ENCODE measurements around the gene ARVCF. TPM values are rescaled to one million over a fixed set of nuclear protein-coding genes. Genes with fewer than 3 reads are reported as not detected.

ARVCF gene
- total RNA-seq, 1 experiment from 2014 or later, result 3.0 TPM

GRCh38 chr22:20011993-20012740, 4.5 kb downstream of the ARVCF start:
- H3K9me3 ChIP-seq (replicated peaks), result no peaks in the 10 kb centered on the region
- H3K27me3 ChIP-seq (replicated peaks), result peaks cover 16% of the 10 kb centered on the region
- H3K27ac ChIP-seq, result no peak overlapping the region
- no peaks in the 10 kb centered on the region for H3K36me3 ChIP-seq
- H3K4me3 ChIP-seq, result no peak overlapping the region
- peaks cover 14% of the 10 kb centered on the region for H3K4me1 ChIP-seq (replicated peaks)
- DNase-seq (ENCODE audit: low read depth in 1 of 2, low spot score in 2 of 2), result no peak

DNA sequence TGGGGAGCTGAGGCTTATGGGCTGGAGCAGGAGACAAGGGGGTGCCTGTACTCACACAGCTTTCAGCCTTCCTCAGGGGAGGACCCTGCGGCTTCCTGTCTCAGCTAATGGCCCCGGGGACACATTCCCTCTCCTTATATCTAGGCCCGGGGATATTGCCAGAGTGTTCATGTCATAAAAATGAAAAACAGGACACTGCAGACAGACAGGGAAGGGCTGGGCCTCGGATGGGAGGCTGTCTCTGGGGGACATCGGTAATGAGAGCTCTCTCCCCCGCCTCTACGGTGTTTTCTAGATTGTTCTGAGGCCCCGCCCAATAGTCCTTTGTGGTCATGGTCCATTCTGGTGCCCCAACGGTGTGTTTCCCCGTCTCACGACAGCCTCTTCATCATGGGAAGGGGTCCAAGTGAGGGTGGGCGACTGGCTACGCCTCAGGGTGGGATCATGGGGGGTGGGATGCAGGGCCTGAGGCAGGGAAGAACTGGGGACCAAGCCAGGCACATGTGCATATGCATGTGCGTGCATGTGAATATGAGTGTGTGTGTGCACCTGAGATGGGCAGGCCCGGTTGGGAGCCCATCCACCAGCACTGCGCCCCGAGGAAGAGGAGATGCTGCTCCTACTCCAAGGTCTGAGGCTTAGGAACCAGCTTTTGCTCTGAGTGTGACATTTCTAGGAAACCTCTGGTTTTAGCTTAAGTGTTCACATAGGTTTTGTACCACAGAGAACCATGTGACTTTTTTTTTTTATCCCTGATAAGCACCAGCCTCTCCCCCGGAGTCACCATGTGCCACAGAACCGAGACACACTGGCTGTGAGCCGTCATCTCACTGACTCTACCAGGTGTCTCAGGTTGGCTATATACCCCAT, 5.3 kb downstream of the ARVCF start:
- no peak for DNase-seq (ENCODE audit: low read depth in 1 of 2, low spot score in 2 of 2)
- no peak overlapping the region for H3K4me3 ChIP-seq
- H3K27ac ChIP-seq, result no peak overlapping the region
- no peaks in the 10 kb centered on the region for H3K36me3 ChIP-seq
- peaks cover 13% of the 10 kb centered on the region for H3K27me3 ChIP-seq (replicated peaks)
- H3K9me3 ChIP-seq (replicated peaks), result no peaks in the 10 kb centered on the region
- peaks cover 6% of the 10 kb centered on the region for H3K4me1 ChIP-seq (replicated peaks)

- peaks cover 5% of the 10 kb centered on the region for H3K27me3 ChIP-seq (replicated peaks)
- no peak overlapping the region for H3K4me3 ChIP-seq
- H3K27ac ChIP-seq, result no peak overlapping the region
- H3K9me3 ChIP-seq (replicated peaks), result no peaks in the 10 kb centered on the region
- H3K4me1 ChIP-seq (replicated peaks), result no peaks in the 10 kb centered on the region
- DNase-seq (ENCODE audit: low read depth in 1 of 2, low spot score in 2 of 2), result no peak
- no peaks in the 10 kb centered on the region for H3K36me3 ChIP-seq
These were observed 6.1 kb downstream of the ARVCF start for GRCh38 chr22:20010307-20011122.

GRCh38 chr22:20009582-20010306, 6.9 kb downstream of the ARVCF start:
- H3K27ac ChIP-seq, result no peak overlapping the region
- H3K4me1 ChIP-seq (replicated peaks), result no peaks in the 10 kb centered on the region
- no peaks in the 10 kb centered on the region for H3K9me3 ChIP-seq (replicated peaks)
- H3K36me3 ChIP-seq, result no peaks in the 10 kb centered on the region
- H3K27me3 ChIP-seq (replicated peaks), result no peaks in the 10 kb centered on the region; the same call in 1 of the 2 replicates
- DNase-seq (ENCODE audit: low read depth in 1 of 2, low spot score in 2 of 2), result no peak
- H3K4me3 ChIP-seq, result no peak overlapping the region

DNA sequence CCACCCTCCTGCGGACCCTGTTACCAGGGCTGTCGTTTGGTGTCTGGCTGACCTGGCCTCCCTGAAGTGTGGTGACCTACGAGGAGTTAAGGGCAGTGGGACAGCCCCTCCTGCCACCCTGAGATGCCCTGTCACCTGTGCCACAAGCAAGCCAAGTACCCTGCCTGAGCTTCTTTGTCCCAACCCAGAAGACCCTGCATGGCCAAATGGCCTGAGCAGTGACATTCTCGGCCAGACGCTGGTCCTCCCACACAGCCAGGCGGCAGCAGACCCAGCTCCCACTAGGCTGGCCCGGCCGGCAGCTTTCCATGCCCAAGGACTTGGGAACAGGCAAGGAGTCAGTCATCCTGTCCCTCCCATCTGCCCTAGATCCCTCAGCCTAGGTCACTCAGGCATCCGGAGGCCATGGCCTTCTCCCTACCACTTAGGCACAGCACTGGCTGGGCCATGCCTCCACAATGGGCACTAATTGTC, 7.6 kb downstream of the ARVCF start:
- Histone ChIP-seq H3K36me3 (no peaks in the 10 kb centered on the region), H3K4me3 (no peak overlapping the region), H3K27ac (no peak overlapping the region), H3K9me3 (replicated peaks) (no peaks in the 10 kb centered on the region), H3K27me3 (replicated peaks) (no peaks in the 10 kb centered on the region; the same call in 1 of the 2 replicates), H3K4me1 (replicated peaks) (no peaks in the 10 kb centered on the region)
- DNase-seq (ENCODE audit: low read depth in 1 of 2, low spot score in 2 of 2), result no peak

GRCh38 chr22:20008221-20008995, 8.2 kb downstream of the ARVCF start:
- no peaks in the 10 kb centered on the region for H3K4me1 ChIP-seq (replicated peaks)
- H3K4me3 ChIP-seq, result no peak overlapping the region
- H3K36me3 ChIP-seq, result no peaks in the 10 kb centered on the region
- H3K27me3 ChIP-seq (replicated peaks), result no peaks in the 10 kb centered on the region; the same call in 1 of the 2 replicates
- no peaks in the 10 kb centered on the region for H3K9me3 ChIP-seq (replicated peaks)
- H3K27ac ChIP-seq, result no peak overlapping the region
- no peak for DNase-seq (ENCODE audit: low read depth in 1 of 2, low spot score in 2 of 2)

DNA sequence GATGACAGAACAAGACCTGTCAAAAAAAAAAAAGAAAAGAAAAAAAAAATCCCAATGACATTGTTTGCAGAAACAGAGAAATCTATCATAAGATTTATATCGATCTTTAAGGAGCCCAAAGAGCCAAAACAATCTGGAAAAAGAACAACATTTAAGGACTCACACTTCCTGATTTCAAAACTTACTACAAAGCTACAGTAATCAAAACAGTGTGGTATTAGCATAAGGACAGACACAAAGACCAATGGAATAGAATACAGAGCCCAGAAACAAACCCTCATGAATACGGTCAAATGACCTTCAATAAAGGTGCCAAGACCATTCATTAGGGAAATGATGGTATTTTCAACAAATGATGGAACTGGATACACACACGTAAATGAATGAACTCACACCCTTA, 12.2 kb downstream of the ARVCF start:
- H3K9me3 ChIP-seq (replicated peaks), result no peaks in the 10 kb centered on the region
- no peaks in the 10 kb centered on the region; the same call in 1 of the 2 replicates for H3K27me3 ChIP-seq (replicated peaks)
- DNase-seq (ENCODE audit: low read depth in 1 of 2, low spot score in 2 of 2), result no peak
- no peaks in the 10 kb centered on the region for H3K4me1 ChIP-seq (replicated peaks)
- no peak overlapping the region for H3K27ac ChIP-seq
- H3K36me3 ChIP-seq, result no peaks in the 10 kb centered on the region
- no peak overlapping the region for H3K4me3 ChIP-seq

DNA sequence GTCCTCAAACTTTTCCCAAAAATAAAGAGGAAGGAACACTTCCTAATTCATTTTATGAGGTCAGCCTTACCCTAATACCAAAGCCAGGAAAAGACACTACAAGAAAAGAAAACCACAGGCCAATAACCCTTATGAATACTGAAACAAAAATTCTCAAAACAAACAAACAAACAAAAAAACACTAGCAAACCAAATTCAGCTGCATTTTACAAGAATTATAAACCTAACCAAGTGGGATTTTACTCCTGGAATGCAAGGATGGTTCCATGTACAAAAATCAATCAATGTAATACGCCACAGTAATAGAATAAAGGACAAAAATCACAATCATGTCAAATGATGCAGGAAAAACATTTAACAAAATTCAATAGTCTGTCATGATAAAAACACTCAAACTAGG, 13.3 kb downstream of the ARVCF start:
- Histone ChIP-seq H3K9me3 (replicated peaks) (no peaks in the 10 kb centered on the region), H3K4me3 (no peak overlapping the region), H3K36me3 (no peaks in the 10 kb centered on the region), H3K4me1 (replicated peaks) (no peaks in the 10 kb centered on the region), H3K27ac (no peak overlapping the region), H3K27me3 (replicated peaks) (no peaks in the 10 kb centered on the region; the same call in 1 of the 2 replicates)
- DNase-seq (ENCODE audit: low read depth in 1 of 2, low spot score in 2 of 2), result no peak

- Histone ChIP-seq H3K36me3 (no peaks in the 10 kb centered on the region), H3K4me3 (no peak overlapping the region), H3K27me3 (replicated peaks) (no peaks in the 10 kb centered on the region; the same call in 1 of the 2 replicates), H3K27ac (no peak overlapping the region), H3K9me3 (replicated peaks) (no peaks in the 10 kb centered on the region), H3K4me1 (replicated peaks) (no peaks in the 10 kb centered on the region)
- no peak for DNase-seq (ENCODE audit: low read depth in 1 of 2, low spot score in 2 of 2)
These were observed 14.0 kb downstream of the ARVCF start for GRCh38 chr22:20002636-20003035.

- H3K27ac ChIP-seq, result no peak overlapping the region
- no peaks in the 10 kb centered on the region for H3K9me3 ChIP-seq (replicated peaks)
- no peaks in the 10 kb centered on the region for H3K4me1 ChIP-seq (replicated peaks)
- no peak overlapping the region for H3K4me3 ChIP-seq
- no peaks in the 10 kb centered on the region; the same call in 1 of the 2 replicates for H3K27me3 ChIP-seq (replicated peaks)
- DNase-seq (ENCODE audit: low read depth in 1 of 2, low spot score in 2 of 2), result no peak
- no peaks in the 10 kb centered on the region for H3K36me3 ChIP-seq
These were observed 14.5 kb downstream of the ARVCF start for GRCh38 chr22:20002128-20002527.

GRCh38 chr22:20001082-20001638, 15.5 kb downstream of the ARVCF start:
- H3K27me3 ChIP-seq (replicated peaks), result no peaks in the 10 kb centered on the region; the same call in 1 of the 2 replicates
- no peaks in the 10 kb centered on the region for H3K36me3 ChIP-seq
- no peak overlapping the region for H3K4me3 ChIP-seq
- no peaks in the 10 kb centered on the region for H3K4me1 ChIP-seq (replicated peaks)
- no peak for DNase-seq (ENCODE audit: low read depth in 1 of 2, low spot score in 2 of 2)
- no peaks in the 10 kb centered on the region for H3K9me3 ChIP-seq (replicated peaks)
- H3K27ac ChIP-seq, result no peak overlapping the region

Data from SJSA1 (cell line).